NCI-H2196 (cell line): ENCODE measurements around the gene TRPM7.
"Not testable (repeated sequence)": the region's sequence is repeated elsewhere in the genome, so short reads cannot be mapped to it uniquely, and the experiment has no call there.

Experiments used
- DNase-seq: peaks from one replicate; lab custom pipeline; 2025; ENCODE audit not compliant: unreplicated experiment; lab: John Stamatoyannopoulos, UW

The TRPM7 gene, protein sequence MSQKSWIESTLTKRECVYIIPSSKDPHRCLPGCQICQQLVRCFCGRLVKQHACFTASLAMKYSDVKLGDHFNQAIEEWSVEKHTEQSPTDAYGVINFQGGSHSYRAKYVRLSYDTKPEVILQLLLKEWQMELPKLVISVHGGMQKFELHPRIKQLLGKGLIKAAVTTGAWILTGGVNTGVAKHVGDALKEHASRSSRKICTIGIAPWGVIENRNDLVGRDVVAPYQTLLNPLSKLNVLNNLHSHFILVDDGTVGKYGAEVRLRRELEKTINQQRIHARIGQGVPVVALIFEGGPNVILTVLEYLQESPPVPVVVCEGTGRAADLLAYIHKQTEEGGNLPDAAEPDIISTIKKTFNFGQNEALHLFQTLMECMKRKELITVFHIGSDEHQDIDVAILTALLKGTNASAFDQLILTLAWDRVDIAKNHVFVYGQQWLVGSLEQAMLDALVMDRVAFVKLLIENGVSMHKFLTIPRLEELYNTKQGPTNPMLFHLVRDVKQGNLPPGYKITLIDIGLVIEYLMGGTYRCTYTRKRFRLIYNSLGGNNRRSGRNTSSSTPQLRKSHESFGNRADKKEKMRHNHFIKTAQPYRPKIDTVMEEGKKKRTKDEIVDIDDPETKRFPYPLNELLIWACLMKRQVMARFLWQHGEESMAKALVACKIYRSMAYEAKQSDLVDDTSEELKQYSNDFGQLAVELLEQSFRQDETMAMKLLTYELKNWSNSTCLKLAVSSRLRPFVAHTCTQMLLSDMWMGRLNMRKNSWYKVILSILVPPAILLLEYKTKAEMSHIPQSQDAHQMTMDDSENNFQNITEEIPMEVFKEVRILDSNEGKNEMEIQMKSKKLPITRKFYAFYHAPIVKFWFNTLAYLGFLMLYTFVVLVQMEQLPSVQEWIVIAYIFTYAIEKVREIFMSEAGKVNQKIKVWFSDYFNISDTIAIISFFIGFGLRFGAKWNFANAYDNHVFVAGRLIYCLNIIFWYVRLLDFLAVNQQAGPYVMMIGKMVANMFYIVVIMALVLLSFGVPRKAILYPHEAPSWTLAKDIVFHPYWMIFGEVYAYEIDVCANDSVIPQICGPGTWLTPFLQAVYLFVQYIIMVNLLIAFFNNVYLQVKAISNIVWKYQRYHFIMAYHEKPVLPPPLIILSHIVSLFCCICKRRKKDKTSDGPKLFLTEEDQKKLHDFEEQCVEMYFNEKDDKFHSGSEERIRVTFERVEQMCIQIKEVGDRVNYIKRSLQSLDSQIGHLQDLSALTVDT (N-terminal part only)

DNA sequence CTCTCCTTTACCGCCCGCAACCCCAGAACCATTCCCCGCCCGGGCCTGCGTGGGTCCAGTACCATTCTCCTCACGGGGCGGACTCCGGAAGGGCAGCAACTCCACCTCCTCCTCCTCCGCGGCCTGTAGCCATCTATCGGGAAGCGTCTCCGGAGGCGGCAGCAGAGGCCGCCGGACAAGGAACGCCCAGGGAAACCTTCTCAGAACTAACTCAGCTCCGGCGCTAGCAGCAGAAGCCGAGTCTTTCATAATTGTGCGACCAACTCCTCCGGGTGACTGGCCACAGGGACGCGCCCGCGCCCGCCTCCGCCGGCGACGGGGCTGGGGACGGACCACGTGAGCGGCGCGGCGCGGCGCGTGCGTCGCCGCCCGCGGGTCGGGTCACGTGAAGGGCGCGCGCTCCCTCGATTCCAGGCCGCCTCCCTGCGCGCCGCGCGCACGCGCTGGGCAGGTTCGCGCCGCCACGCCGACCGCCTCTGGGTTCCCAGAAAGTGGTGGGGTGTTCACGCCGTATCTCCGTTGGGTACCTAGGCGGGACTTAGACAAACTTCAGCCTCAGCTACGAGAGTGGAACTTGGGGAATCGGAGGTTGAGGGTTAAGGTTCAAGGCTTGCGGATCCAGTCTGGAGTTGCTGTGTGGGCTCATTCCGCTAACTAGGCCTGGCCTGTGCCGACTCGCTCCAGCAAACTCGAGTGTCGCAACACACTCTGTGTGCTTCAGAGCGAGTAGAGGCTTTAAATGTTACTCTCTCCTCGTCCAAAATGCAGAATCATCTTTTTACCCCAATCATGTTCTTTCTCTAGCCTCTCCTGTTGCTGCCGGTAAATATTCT, at the start of gene TRPM7:
TSS of gene TRPM7 (minus strand) at position 329 of the 833 bp plus-strand sequence. CDS start at position 65, 264 bp downstream.
- DNase-seq, result peak; percentile 74

DNA sequence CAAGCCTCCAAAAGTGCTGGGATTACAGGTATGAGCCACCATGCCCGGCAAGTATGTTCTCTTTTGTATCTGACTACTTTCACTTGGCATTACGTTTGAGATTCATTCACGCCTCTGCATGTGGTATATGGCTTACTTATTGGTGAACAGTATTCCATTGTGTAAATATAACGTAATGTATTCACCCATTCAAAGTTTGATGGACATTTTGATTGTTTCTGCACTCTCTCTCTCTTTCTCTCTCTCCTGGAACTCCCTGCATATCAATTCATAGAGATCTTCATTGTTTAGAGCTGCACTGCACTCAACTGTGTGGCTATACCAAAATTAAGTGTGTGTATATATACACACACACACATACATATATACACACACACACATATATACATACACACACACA, 48.6 kb upstream of the TRPM7 start:
- no peak for DNase-seq

DNA sequence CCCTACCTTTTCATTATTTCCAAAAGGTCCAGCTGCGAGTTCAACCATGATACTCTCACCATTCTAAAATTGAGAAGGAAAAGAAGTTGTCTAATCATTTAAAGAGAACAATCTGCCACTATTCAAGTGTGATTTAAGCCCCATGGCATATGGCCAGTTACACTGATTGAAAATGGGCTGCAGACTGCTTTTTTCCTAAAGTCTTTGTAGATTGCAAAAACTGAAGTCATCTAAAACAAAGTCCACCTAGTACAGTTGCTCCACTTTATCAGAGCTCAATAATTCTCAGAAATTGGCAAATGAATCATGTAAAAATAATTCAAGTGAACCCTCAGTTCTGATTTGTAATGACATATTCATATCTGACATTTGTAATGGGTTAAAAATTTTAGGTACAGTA, 39.7 kb upstream of the TRPM7 start:
- no peak for DNase-seq

DNA sequence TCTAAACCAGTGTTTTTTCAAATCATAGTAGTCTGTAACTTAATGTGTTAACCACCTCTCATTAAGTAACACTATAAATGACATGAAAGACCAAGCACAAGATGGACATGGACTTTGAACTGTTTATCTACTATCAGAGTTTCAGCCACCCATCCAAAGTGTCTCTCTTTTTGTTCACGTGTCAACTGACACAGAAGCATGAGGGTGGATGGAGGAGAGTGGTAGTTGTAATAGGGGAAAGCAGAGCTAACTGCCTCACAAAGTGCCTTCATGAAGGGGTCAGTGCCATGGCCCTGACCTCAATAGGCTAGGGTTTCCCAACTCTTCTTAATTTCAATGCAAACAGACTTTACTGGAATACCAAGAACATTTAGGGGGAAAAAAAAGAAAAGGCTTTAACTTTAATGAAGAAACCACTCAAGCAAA, 32.1 kb upstream of the TRPM7 start:
- no peak for DNase-seq

DNA sequence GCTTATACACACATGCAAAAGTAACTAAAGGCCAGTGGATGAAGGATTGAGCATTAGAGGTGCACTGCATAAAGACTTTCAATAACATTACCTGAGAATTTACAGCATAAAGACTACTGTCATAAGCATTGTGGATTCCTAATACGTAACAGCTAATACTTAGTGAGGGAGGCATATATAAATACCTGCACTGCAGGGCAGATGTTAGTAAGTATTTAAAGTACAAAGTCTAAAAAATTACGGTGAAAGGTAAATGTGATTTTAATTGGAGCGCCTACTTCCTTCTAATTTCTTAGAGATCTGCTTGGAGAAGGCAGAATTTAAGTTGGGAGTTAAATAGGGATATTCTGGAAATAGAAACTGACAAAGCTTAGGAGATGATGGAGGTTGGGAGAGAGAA, 25.4 kb upstream of the TRPM7 start:
- no peak for DNase-seq

DNA sequence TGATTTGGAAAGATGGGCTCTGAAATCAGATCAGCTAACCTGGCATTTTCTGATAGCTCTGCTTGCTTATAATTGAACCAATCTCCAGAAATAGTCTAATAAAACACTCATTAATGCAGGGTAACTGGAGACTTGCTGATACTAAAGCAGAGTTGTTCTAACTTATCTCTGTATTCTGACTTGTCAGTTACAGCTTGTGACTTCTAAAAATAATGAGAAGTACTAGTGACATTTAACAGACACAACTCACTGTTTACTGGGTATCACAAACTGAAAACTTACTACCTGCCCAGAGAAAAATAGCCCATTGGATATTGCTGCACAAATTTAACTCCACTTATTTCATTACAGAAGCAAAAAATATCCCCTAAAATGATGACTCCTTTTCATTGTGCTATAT, 24.0 kb upstream of the TRPM7 start:
- DNase-seq, result no peak

DNA sequence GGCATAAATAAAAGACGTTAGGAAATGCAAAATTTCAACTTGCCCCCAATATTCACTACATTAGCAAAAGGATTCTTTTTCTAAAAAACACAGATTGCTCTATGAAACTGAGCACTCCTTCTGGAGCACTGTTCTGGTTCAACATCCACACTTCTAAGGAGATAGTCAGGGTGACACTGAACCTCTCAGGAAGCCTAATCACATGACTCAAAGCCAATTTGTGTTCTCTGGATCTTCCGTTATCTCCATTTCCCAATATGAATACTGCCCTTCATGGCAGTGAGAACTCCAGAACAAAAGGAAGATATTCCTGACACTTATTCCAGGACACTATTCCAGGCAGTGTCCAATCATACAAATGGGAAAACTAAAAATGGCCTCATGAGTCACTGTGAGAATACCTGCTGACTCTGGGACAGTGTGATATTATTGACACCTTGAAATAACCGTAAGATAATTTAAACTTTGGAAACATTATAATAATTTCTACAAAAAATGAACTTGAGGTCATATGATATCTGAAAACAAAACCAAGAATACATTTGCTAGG, 21.4 kb upstream of the TRPM7 start:
- DNase-seq, result no peak

DNA sequence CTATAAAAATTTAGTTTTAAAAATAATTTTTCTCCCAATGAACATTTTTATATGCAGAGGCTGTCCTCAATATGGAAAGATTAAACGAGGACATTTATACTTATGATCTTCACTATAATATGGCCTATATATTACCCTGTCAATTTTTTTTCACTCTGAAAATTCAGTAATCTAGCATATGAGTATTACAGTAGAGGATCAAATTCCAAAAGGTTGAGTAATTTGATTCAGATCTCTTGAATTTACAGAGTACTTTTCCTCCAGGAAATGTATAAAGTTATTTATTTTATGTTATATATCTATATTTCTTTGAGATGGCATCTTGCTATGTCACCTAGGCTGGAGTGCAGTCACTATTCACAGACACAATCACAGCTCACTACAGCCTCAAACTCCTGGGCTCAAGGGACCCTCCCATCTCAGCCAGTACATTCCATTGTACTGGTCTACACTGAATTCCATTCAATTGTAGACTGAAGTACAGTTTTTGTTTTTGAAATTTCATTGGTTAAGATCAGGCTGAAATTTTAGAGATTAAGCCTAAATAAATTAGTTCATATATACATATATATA, 16.3 kb upstream of the TRPM7 start:
- no peak for DNase-seq

DNA sequence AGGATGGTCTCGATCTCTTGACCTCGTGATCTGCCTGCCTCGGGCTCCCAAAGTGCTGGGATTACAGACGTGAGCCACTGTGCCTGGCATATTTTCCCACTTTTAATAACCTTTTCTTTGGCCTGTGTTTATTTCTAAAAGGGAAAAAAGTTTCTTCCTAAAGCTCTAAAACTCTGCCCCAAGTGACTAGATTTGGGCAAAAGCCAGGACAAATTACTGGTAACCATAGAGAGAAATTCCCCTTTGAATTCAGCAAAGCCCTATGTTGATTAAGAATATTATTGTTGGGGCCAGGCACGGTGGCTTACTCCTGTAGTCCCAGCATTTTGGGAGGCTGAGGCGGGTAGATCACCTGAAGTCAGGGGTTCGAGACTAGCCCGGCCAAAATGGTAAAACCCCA, 11.5 kb upstream of the TRPM7 start:
- no peak for DNase-seq

DNA sequence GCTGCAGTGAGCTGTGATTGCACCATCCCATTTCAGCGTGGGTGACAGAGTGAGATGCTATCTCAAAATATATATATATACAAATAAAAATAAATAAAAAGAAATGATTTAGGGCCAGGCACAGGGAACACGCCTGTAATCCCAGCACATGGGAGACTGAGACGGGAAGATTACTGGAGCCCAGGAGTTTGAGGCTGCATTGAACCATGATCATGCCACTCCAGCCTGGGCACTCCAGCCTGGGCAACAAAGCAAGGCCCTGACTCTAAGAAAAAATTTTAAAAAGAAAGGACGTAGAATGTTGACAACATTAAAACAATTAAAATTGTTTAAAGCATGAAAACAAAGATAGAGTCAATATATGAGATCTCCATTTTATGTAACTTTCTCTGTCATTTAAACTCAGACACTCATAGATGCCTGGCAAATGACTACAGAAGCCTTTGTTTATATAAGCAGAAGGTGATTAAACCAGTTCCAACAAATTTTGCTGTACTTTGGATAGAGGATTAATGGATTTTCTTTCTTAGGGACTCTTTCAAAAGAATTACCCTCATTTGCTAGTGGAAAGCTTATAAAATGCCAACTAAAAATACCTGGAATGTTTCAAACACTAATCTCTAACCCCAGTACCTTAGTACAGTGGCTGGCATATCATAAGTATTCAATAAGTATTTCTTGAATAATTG, 10.7 kb upstream of the TRPM7 start:
- DNase-seq, result no peak

DNA sequence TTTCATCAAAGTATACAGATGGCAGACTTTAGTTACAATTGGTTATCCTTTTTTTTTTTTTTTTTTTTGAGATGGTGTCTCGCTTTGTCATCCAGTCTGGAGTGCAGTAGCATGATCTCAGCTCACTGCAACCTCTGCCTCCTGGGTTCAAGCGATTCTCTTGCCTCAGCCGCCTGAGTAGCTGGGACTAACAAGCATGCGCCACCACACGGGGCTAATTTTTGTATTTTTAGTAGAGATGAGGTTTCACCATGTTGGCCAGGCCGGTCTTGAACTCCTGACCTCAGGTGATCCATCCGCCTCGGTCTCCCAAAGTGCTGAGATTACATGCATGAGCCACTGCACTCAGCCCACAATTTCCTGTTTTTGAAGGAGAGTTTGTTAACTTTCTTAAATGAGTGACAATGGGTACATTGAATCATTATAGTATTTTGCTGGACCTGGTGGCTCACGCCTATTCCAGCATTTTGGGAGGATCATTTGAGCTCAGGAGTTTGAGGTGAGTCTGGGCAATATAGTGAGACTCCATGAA, 8.1 kb upstream of the TRPM7 start:
- not testable (repeated sequence) for DNase-seq

DNA sequence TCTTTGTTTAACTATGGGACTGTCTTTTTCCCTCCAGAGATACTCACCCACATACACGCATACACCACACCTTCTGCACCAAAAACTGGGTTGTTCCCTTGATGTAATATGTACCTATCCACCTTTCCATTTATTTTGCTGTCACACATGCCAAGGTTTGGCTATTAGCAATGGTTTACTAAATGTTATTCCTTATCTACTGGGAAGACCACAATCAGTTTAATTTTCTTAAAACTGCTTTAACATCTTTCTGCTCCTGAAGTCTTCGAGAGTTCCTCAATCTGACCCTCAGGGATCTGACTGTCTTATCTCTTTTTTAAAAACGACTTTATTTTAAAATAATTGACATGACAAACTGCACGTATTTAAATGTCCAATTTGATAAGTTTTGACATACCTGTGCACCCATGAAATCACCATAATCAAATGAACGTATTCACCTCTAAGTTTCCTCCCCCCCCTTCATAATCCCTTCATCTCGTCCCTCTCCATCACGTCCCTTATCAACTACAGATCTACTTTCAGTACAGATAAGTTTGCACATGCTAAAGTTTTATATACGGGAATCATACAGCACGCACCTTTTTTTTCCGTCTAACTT, 805 bp upstream of the TRPM7 start:
- no peak for DNase-seq

DNA sequence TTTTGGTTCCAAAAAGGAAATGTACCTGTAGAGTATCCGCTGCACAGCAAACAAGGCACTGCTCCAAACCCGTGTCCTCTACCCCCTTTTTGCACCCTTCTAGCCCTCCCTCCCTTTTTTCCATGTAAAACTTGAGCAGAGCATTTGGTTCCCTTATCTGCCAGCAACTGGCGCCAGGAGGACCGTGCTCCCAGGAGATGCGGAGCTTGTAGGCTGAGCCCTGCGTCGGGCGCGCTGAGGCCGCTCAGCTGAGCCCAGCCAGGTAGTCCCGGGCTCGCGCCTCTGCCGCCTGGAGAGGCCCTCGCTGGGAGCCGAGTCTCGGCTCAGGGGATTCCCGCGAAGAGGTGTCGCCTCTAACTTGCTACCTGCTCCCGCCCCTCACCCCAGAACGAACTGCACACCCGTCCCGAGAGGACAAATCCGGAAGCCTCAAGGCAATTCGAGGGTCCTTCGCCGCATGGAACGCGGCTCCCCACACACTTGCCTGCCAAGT, 575 bp downstream of the TRPM7 start:
- DNase-seq, result no peak

DNA sequence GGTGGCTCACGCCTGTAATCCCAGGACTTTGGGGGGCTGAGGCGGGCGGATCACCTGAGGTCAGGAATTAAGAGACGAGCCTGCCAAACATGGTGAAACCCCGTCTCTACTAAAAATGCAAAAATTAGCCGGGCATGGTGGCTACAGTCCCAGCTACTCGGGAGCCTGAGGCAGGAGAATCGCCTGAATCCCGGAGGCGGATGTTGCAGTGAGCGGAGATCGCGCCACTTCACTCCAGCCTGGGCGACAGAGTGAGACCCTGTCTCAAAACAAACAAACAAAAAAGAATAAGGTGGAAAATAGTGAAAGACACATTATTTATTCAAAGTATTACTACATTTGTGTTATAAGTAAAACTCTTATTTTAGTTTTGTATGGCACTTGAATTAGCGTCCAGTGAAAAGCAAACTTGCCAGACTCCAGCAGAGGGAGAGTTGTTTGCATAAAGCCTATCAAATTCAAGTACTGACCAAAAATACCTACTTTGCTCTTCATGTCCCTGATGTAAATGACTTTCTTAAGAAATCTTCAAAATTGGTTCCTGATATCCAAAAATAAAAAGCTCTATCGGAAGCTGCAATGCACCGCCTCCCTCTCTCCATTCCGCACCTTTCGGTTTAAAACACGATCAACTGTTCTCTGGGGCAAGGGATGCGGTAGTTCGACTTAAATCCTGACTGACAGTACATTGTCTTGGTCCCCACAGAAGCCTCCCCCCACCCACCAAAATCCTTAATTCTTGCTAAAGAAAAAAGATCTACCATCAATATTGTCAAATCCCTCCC, 1.2 kb downstream of the TRPM7 start:
- no peak for DNase-seq

DNA sequence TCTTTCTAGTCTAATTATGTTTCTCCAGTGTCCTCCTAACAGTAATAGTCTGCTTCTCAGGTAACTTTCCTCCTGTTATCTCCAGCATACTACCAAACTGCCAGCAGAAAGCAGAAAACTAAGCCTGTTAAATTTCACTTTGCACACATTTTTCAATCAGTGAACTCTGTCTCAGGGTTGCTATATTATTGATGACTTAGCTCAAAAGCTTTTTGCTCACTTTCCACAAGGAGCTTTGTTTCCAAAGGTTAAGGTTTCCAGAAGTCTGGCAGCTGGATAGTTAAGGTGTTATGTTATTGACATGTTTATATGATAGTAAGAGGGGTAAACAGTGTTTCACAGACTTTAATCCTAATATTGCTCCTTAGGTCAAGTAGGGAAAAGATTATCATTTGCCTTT, 5.1 kb downstream of the TRPM7 start:
- no peak for DNase-seq

DNA sequence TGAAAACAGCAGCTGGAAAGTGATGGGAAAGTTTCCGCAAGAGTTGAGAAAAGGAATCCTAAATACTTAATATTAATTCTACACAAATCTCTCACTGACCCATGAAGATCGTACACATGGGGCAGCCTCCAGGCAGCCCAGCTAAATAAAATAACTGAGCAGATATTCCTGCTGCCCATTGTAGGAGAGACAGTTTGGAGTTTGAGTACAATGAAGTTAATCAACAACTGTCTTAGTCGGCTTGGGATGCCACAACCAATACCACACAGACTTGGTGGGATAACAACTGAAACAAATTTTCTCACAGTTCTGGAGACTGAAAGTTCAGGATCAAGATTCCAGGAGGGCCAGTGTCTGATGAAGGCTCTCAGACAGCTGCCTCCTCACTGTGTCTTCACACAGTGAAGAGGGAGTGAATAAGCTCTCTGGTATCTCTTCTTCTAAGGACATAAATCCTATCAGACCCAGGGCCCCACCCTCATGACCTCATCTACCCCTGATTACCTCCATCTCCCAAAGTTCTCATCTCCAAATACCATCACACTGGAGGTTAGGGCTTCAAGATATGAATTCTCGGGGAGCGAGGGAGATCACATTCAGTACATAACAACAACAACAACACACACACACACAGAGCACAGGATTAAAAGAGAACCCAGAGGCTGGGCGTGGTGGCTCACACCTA, 9.7 kb downstream of the TRPM7 start:
- no peak for DNase-seq

DNA sequence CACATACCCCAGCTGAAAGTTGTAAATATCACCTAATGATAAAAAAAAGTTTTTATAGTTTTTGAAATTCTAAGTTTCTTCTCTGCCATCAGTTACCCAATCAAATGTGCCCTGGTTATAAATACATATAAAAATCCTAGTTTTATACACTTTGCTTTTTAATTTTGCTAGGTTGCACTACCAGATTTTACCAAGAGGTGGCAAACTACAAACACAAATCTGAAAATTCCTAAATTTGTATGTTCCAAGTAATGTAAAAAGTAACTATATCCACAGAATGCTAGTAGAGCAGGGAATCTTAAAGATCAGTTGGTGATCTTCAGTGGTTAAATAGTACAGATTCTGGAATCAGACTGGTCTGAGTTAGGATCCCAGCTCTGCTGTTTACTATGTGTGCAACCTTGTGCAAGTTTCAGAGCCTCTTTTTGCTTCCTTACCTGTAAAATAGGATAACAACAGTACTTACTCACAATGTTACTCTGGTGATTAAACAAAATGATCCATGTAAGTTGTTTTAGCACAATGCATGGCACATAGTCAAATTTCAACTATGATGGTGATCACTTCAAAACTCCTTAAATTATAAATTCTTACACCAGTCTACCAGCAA, 11.0 kb downstream of the TRPM7 start:
- no peak for DNase-seq
